GM19328 (cell line): ENCODE measurements around the gene SGCD.

ENCODE experiments used
- ATAC-seq: cut with Tn5 transposase; IDR thresholded peaks from one replicate; pipeline ENCODE4 v1.9.1; 2021; ENCODE audit warnings: mild to moderate bottlenecking, moderate library complexity; ENCODE audit not compliant: unreplicated experiment

Gene SGCD

DNA sequence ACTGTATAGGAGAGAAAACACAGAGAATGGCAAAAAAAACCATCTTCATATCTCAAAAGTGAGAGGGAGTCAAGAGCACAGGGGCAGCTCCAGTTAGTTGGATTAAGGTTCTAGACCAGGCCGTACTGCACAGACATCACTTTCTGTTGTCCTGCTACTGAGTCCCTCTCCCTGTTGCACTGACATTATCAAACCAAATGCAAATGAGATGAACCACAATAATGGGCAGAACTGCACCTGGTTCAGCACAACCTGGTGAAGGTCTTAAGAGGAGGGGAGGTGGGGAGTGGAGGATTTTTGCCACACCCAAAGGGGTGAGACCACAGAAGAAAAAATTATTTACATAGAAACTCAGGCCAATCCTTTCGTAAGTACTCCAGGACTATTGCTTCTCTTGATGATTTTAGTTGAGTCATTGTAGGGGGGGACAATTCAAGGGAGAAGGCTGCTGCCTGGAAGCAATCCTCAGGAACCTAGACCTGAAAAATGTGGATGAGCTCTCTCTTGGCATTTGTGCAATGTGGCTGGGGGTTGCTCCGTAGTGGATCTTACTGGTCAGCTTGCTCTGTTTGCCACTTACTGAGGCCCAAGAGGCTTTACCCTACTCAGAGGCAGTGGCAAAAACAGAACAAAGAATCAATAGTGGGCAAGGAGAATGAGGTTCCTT, 428.6 kb downstream of the SGCD start:
- no peak for ATAC-seq

DNA sequence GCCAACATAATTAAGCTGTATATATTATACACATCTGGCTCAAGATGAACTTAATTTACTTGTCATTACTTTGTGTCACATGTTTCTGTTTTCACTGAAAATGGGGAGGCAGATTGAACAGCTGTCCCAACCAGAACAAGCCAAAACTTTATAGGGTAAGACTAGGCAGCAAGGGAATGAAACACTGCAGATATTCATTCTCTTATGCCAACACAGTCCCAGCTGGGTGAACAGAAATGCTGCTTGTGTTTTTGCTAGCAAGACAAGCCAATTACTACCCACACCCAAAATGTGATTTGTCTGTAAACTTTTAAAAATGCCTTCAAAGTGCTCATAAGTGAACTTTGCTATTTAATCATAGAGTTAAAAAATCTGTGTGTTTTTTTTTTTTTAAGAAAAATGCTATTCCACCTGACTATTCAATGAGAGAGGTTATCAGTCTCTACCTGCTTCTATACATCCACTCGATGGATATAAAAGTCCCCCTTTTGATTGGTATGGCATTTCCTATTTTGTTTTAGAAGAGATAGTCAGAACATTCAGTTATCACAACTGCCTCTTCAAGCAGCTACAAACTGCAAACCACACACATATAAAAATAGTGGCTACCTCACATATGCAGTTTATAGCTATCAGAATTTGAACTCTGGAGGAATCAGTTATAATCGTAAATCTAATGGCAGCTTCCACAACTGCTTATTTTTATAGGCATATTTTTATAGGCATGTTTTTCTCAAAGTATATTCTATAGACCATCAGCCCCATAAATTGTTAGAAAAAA, 431.2 kb downstream of the SGCD start:
- no peak for ATAC-seq

DNA sequence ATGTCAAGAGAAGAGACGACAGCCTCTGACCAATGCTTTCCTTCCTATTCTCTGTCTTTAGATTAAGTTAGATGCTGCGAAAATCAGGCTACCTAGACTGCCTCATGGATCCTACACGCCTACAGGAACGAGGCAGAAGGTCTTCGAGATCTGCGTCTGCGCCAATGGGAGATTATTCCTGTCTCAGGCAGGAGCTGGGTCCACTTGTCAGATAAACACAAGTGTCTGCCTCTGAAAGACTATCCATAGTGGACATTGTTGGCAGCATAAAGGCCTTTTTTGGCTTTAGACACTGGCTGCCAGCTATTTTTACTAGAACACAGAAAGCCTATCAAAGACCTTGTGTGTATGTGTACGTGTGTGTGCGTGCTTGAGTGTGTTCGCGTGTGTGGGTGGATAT, 432.2 kb downstream of the SGCD start:
- no peak for ATAC-seq

DNA sequence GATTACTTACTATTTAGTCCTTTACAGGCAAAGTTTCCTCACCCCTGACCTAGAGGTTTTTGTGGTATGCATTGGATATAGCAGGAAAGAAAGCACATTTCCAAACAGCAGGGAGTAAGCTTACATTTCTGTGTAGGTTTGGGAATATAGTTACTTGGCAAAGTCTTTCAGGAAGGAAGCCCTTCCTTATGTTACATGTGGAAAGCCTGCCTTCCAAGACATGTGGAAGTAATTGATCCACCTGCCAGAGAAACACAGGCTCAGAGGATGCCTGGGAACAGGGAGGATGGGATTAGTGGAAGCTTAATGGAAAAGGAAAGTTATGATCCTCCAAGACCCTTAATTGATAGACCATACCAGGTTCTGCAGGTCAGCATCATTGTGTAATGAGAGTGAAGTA, 435.8 kb downstream of the SGCD start:
- no peak for ATAC-seq

DNA sequence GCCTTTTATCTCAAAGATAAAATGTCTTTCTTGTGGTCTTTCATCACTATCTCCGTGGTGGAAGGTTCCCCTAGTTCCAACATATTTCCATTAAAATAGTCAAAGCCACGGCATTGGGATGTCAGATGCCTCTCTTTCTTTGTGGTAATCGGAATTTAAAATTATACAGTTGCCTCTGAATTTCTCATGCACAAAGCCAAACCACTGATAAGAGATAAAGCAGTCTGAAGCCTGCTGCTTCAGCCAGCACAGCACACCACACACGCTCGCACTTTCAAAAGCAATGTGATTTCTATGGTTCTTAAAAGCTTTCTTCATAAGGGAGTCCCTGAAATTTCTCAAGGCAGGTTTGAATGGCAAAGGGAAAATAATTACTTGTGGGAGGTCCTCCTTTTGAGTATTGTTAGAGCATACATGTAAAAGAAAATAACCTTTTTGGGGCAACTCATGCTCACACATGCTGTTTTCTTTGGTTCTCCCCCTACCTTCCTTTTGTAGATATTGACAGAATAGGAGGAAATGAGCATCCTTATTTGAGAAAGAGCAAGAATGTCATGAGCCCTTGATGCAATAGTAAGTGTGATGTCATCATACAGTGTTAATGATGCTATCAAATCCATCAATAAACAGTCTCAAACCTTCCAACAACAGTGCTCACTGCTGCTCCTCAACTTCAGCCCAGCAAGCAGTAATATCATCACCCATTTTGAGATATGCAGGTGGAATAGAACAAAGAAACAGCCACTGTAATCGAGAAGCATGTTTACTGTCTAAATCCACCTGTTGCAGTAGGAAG, 437.4 kb downstream of the SGCD start:
- ATAC-seq, result no peak

DNA sequence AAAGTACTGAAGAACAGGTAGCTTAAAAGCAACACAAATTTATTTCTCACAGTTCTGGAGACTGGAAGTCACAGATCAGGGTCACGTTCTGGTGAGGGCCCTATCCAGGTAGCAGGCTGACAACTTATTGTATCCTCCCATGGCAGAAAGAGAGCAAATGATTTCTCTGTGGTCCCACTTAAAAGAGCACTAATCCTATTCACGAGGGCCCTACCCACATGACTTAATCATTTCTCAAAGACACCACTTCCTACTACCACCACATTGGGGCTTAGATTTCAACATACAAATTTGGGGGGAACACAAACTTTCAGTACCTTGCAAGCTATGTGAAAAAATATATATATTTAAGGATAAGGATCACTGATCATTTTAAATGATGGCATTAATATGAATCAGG, 447.3 kb downstream of the SGCD start:
- no peak for ATAC-seq

DNA sequence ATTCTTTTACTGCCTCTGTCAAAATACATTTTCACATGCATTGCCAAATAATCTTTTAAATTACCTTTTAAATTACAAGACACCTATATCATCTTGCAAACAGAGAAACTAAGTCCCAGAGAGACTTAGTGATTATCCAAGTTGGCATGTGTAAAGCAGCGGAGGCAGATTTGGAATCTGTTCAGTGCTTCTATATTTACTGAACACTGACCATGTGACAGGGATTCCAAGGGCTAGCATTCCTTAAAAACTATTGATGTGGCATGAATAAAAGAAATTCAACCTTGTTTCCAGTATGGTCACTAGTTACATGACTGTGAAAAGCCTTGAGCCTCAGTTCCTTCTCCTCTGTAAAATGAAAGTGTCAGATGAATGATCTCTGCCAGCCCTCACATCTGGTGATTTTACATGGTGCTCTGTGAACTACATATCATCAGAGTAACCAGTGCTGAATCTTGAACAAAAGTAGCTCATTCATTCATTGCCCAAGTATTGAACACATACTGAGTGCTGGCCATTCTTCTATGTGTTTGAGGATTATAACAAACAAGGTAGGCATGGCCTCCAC, 451.3 kb downstream of the SGCD start:
- ATAC-seq, result no peak

DNA sequence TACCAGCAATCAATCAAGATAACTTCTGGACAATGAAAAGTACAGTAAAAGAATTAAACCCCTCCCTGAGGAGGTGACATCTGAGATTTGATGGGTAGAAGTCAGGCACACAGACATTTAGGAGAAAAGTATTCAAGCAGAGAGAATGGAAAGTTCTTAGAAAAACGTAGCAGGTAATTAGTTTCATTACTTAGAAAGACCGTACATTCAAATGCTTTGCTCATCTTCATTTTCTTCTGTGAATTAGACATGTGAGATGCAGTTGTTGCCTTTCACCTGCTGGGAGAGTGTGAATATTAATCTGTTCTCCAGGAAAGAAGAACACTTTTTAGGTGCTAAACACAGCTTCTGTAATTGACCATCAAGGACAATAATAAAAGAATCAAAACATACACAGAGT, 451.8 kb downstream of the SGCD start:
- no peak for ATAC-seq

DNA sequence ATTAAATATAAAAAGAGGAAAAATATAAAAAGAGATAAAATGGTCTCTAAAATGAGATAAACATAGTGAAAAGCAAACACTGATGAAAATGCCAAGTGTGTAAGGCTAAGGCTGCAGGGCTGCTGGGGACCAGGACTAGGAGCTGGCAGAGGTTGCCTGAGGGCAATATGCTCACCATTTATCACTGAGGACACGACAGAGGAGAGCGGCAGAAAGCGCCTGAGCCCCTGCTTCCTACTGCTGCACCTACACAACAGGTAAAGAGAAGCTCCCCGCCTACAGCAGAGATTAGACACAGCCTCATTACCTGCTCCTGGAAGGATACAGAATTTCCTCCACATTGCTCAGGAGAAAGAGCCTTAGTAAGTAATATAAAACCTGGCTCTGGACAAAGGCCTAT, 452.5 kb downstream of the SGCD start:
- ATAC-seq, result no peak

DNA sequence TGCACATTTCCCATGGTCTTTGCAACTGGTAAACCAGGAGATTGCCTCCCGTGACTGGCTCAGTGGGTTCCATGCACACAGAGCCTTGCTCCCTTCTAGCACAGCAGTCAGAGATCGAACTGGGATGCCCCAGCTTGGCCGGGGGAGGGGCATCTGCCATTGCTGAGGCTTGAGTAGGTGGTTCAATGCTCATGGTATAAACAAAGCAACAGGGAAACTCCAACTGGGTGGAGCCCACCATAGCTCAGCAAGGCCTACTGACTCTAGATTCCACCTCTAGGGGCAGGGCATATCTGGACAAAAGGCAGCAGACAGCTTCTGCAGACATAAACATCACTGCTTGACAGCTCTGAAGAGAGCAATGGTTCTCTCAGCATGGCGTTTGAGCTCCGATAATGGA, 456.1 kb downstream of the SGCD start:
- ATAC-seq, result no peak

DNA sequence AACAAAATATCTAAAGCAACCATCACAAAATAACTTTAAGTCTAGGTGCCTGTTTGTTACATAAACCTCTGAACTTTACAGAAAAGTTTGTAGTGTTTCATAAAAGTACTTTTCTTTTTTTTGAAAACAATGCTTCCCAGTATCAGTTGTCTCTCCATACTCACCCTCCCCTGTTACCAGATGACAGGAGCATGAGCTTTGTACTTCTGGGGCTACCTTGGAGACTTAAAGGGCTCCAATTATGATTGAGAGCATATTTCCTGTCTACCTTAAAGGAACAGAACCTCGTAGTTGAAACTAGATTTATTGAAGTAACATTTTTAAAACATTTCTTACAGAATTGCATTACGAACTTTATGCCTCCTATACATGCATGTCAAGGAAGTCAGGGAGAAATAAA, 467.7 kb downstream of the SGCD start:
- no peak for ATAC-seq

DNA sequence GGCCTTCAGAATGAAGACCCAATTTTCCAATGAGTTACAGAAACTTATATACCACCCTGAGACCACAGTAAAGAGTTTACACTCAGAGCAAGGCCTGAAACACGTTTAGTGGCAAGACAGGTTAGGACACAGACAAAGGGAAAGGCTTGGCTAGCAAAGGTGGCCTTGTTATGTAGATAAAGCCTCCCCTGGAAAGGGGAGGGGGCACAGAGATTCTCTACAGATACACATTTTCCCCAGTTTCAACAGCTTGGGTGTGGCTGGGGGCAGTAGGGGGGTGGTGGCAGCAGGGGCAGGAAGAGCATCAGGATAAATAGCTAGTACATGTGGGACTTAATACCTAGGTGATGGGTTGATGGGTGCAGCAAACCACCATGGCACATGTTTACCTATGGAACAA, 471.2 kb downstream of the SGCD start:
- no peak for ATAC-seq

DNA sequence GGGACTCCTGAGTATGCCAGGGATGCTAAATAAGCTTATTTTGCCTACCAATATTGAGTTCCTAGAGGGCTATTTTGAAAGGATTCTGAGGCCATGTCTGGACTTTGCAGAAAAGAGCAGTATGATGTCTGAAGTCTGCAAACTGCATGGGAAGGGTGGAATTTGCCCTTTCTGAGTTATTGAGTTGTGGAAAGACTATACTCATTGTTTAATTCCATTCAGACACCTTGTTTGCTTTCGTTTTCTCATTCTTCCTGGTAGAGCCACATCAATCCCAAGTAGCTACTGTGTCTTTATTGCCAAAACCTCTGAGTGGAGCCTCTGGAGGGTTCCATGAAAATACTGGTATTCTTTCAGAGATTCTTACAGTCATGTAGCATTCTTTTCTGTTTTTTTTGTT, 472.2 kb downstream of the SGCD start:
- ATAC-seq, result no peak

DNA sequence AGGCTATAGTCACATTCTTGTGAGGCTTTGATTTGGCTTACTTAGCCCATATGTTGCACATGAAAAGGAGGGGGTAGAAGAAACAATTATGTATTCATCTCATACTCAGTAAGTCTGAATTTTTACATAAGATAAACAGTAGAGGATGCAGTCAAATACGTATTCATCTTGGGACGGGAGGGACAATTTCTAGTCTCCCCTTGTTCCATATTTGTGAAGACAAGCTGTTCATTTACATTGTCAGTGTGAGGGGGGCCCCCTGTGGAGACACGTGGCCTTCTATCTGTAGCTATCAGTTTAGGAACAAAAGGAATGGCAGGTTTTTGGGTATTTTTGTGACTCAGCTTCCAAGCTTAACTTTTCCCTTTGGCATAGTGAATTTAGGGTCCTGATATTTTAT, 474.0 kb downstream of the SGCD start:
- ATAC-seq, result no peak

DNA sequence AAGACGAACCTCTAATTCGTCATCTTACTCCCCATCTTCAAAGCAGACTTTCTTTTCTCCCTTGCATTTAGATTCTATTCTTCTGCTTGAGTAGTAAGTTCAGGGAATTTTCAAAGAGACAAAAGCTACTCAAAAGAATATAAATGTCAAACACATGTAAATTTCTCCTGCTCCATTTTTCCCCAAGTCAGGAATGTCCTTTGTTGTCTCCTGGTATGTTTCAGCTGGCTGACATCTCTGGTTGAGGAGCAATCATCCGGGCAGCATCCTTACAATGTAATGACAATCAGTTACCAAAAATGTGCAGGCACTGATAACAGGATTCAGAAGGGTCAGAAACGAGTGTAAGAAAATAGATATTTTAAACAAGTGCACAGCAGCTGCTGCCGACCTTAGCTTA, 475.5 kb downstream of the SGCD start:
- no peak for ATAC-seq

DNA sequence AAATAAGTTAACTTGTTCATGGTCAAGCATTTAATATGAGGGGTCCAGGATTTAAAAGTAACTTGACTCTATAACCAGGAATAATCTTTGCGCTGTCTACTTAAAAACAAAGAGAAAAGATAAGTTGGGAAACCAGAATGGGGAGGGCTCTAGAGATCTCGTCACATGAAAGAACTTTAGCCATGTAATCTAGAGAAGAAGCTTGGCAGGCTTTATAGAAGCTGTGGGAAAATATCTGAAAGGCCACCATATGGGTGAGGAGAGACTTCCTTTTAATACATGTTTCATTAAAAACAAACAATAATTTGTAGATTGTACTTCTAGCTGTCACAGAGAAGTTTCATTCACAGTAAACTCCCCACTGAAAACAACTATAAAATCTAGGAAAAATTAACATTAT, 476.4 kb downstream of the SGCD start:
- ATAC-seq, result no peak

DNA sequence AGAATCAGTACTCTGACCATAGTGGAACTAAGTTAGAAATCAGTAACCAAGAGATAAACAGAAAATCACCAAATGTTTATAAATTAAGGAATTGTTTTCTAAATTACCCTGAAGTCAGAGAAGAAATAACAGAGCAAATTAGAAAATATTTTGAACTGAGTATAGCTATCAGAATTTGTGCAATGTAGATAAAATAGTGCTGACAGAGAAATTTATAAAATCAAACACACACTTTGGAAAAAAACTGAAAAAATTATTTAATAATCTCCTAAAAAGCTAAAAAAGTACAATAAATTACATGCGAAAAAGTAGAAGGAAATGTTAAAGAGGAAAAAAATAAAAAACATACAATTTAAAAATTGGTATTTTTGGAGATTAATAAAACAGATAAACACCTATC, 486.0 kb downstream of the SGCD start:
- ATAC-seq, result no peak

DNA sequence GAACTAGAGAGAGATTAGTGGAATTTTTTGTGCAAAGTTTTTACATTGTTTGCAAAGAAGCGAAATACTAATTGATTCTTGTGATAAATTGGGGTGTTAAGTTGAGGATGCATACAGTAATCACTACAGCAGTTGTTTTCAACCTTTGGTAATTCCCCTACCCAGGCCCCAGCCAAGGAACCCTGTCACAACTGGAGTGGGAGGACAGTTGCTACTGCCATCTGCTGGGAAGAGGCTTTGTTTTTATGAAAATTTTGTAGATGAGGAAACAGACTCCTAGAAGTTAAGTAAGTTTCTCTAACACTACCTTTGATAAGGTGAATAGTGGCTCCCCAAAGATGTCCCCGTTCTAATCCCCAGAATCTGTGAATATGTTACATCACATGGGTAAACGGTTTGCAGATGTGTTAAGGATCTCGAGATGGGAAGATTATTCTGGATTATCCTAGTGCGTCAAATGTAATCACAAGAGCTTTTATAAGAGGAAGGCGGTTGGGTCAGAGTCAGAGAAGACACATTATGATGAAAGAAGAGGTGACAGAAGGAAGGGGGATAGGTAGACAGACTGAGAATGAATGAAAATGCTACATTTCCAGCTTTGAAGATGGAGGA, 489.1 kb downstream of the SGCD start:
- no peak for ATAC-seq
